HG02642 (cell line): Measurements from ENCODE around the gene TSHZ2.

ENCODE experiments used
- ATAC-seq: cut with Tn5 transposase; IDR thresholded peaks from one replicate; pipeline ENCODE4 v1.9.1; 2021; ENCODE audit warnings: mild to moderate bottlenecking; ENCODE audit not compliant: unreplicated experiment, poor library complexity

The TSHZ2 gene

DNA sequence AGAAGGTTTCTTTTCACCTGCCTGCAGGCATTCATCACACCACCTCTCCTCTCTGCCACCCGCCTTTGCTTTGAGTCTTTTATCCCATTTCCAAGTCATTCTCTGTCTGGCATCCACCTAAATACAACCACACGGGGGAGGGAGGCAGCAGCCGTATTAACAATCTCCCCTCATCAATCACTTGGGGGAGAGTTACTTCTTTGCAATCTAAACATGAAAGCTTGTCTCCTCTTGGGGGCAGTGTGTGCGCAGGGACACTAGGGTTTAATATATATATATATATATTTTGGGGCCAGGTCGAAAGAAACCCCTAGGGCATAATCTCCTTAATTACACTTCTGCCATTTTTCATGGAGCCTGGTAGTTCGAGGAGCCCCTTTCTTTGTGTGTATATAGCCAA lies 214.5 kb downstream of the TSHZ2 start:
- no peak for ATAC-seq

DNA sequence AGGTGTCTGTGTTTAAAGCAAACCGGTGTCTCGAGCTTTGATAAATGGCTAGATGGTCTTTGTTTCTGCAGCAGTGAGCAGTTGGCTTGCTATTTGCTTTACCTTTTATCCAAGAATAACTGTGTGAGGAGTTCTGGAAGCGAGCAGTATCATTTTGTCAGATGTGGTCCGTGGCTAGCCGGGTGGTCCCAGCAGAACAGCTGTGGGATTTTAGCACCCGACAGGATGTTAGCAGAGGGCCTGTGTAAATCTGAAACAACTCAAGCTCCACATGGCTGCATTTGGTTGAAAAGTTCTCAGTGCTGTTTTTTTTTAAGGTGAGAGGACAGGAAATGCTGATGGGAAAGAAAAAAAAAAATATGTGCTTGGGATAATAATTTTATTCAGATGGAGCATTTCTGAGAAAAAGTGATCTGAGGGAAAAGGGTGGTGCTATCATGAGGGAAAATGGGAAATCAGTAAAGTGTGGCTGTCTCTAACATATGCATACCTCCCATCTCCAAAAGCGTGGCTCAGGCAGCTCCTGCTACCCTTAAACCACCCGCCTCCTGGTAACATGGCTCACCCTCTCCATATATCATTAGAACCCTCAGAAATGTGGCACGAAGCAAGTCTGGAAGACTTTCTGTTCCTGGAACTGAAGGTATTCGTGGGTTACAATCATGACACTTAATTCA lies 215.4 kb downstream of the TSHZ2 start:
- ATAC-seq = no peak

DNA sequence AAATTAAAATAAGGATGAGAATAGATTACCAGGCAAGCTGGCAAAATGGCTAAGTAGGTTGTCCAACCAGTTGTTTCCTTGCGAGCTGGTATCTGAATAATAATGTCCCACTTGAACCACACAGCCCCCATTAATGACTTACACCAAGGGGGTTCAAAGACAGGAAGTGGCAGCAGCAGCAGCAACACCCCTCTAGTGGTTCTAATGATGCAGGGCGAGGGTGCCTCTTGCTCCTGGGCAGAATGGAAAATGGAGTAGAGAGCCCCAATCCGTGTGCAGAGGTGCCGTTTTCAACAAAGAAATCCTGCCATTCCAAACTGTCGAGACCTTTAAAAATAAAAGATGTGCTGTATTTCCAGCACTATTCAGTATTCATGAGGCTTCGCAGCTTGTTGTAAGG lies 218.1 kb downstream of the TSHZ2 start:
- no peak for ATAC-seq

DNA sequence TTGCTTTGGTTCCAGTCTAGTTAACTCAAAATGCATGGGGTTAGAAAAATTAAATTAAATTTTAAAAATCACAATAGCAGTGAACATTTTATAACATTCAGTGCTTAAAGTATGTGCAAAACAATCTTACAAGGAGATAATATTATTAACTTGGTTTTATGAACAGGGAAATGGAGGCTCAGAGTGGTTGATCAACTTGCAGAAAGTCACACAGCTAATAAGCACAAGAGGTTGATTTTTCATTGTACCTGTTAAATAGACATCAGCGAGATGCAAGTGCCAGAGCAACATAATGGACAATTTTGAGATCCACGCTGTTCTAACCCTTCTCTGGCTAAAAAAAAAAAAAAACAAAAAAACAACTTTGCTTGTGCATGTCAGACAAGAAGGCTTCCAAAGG lies 219.8 kb downstream of the TSHZ2 start:
- ATAC-seq = no peak

DNA sequence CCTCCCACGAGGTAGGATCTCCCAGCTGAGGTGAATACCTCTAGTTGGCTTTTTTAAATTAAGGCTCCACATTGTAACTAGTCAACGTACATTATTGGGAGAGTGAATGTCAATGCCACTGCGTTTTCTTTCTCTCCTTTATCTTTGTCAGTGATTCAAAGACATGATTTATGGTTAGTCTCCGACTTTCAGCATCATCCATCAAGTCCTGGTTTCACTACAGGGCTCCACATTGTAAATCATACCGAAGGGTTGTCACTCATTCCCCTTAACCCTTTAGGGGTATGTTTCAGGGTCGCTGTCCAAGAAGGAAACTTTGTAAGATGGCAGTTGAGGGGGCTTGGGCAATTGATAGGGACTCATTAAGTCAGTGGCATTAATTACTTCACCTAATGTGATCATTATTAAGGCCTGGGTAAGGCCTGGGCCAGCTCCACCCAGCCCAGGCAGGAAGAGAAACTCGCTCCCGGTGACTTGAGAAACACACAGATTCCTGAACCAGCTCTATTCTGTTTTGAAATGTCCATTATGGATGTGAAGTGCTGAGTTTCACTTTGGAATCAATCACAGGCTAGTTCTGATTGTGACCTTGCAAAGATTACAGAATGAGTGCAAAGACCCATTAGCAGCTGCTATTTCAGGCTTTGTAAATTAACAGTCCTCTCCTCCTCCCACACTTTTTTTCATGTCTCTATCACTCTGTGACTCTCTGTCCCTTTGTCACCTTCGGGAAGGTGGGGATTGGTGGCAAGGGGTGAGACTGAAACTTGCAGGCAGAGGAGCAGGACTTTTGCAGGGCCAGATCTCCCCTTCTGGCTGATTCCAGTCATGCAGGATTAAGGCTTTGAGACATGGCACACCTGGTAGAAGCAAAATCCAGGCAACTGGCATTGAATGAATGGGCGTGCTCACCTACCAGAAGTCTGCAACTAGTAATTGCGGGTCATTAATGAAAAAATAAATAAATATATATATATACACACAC lies 222.4 kb downstream of the TSHZ2 start:
- no peak for ATAC-seq

DNA sequence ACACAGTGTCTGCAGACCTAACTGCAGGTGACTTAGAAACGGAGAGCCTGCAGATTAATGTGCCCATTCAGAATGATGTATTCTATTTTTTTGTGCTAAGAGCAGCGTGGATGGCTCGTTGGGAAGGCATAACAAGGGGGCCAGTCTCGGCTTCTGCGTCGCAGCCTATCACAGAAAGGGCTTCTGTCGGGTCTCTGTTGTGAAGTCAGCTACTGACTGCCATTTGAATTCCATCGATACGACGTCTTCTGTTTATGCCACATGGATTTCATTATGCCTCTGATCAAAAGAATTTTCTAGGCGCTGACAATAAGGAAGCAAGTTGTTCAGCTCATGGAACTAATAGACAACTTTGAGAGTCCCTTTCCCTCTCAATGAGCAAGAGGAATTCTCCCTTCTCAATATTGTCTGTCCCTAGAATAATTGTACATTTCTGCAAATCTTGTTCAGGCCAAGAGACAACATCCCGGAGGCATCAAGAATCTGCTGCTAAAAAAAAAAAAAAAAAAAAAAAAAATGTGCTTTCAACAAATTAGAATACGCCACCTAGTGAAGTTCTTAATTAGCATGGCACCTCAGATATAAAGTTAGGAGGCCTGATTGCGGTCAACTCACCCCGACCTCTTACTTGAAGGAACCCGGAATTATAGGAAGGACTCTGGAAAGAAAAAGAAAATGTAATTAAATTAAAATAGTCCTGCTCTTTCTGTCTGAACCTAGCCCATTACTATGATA lies 223.9 kb downstream of the TSHZ2 start:
- ATAC-seq = no peak

DNA sequence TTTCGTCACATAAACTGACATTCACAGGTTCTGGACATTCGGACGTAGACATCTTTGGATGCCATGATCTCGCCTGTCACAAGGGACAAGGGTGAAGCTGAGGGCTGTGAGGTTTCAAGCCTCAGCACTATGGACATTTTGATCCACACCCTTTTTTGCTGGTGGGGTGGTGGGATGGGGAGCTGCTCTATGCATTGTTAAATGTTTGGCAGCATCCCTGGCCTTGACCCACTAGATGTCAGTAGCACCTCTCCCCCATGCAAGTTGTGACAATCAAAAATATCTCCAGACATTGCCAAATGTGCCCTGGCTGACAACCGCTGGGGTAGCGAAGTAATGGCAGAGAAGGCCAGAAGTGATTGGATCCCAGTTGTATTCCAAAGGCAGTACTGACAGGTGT lies 229.4 kb downstream of the TSHZ2 start:
- no peak for ATAC-seq

DNA sequence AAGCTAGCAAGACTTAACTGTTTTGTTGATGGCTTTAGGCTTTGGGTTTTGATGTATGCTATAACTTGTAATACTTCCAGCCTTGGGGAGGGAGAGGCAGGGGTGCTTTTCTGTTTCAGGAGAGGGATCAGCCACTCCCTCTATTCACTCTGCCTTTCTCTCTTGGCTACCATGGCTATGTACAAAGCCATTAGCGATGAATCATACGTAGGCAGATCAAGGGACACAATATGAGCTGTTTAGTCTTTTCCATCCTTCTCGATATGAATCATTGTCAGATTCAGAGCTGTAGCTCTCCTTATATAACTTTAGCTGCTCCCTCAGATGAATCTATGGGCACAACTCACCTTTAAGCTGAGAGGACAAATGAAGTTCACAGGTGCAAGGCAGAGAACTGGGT lies 230.6 kb downstream of the TSHZ2 start:
- no peak for ATAC-seq

DNA sequence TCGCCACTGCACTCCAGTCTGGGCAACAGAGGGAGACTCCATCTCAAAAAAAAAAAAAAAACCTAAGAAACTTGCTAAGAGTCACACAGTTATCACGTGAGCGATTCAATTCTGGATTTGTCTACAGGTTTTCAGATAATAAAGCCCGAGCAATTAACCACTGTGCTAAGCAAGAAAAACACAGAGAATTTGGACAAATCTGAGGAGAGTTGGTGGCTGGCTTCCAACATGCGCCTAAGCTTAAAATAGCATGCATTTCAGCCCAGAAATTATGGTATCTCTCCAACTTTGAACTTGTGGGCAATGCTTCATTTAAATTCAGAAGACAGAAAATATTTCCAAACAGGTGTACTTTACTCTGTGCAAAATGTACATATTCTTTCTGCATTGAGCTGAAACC lies 232.9 kb downstream of the TSHZ2 start:
- ATAC-seq = no peak

DNA sequence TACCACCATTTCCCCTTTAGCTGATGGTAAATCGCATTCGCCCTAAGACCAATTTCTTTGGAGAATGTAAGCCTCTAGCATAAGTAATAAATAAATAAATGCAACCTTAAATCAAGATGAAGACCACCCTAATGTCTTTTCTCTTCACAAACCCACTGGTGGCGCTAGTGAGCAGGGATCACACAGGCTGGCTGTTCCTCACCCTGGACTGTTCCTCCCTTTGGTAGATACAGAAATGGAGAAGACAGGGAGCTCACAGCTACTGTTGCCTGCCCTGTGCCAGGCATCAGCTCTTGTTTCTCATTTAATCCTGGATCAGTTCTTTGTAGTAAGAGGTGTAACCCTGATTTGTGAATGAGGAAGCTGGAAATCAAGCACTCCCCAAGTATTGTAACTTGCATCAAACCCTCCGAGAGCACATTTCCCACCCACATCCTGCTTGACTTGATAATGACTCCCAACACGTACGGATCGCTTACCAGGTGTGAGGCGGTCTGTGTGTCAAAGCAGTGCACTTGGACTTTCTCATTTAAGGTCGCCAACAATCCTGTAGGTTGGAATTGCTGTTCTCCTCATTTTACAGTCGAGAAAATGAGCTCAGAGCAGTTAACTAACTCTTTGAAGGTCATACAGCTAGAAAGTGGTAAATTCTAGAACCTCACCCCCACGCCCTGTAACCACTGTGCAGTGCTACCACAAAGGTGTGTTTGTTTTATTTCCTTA lies 236.1 kb downstream of the TSHZ2 start:
- no peak for ATAC-seq

DNA sequence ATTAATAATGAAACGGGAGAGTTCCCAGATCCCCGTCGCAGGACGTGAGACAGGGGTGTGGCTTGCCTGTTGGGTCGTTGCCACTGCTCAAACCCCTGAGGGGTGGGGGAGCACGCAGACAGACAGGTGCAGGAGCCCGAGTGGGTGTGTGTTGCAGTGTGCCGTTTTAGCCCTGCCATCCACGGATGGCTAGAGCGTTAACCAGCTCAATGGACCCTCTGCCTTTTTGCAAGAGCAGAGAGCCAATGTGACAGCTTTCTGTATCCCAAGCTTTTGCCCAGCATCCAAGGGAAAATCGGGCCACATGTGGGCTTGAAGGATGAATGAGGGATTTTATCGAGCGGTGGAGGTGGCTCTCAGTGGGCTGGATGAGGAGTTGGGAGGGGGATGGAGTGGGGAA lies 237.9 kb downstream of the TSHZ2 start:
- no peak for ATAC-seq

DNA sequence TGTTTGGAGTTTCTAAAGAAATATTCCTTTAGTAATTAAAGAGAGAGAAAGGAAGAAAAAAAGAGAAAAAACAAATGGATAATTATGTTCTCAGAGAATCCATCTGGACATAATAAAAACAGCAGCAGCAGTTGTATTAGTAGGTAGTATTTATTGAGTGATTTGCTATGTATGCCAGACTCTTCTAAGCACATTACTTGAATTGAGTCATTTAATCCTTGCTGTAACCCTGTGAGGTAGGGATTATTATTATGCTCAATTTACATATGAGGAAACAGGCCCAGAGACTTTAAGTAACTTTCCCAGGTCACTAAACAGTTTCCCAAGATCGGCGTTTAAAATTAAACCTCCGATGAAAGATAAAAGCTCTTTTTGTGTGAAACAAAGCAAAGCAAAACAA lies 238.8 kb downstream of the TSHZ2 start:
- ATAC-seq = no peak

DNA sequence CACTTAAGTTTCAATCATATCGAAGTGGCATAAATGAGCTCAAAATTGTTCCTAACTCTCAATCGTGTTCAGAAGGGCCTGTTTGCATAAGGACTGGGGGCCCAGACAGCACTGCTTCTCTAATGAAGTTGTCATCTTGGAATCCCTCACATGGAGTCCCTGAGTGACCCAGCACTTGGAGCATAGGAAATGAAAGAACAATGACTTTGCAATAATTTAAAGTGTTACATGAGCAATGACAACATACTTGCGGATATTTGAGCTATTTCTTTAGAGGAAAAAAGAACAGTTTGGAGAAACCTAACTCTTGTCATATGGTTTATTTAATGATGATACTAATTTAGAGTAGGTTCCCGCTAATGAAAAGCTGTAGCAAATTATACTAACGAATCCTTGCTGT lies 239.9 kb downstream of the TSHZ2 start:
- ATAC-seq = no peak

DNA sequence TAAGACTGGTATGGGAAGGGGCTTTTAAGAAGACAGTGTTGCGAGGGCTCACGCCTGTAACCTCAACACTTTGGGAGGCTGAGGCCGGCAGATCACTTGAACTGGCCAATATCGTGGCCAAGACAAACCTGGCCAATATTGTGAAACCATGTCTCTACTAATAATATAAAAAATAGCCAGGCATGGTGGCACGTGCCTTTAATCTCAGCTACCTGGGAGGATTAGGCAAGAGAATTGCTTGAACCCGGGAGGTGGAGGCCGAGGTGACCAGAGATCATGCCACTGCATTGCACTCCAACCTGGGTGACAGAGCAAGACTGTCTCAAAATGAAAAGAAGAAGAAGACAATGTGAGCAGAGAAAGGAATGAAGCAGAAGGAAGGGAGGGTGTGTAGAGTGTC lies 242.2 kb downstream of the TSHZ2 start:
- no peak for ATAC-seq

DNA sequence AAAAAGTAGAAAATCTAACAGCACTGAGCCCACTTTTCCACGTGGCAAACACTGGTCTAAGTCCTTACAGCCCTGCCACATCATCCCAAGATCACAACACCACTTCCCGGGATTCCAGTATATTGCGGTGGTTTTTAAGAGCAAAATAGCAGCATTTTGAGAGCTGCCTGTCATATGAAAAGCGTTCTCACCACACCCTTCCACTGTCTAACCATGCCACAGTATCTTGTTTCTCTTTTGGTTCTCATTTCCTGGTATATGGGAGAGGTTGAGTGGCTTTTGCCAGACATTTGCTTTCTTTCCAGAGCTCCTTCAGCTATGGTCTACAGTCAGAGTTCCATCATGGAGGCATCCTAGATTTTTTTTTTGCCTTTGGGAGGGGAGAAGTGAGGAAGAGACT lies 243.0 kb downstream of the TSHZ2 start:
- ATAC-seq = no peak

DNA sequence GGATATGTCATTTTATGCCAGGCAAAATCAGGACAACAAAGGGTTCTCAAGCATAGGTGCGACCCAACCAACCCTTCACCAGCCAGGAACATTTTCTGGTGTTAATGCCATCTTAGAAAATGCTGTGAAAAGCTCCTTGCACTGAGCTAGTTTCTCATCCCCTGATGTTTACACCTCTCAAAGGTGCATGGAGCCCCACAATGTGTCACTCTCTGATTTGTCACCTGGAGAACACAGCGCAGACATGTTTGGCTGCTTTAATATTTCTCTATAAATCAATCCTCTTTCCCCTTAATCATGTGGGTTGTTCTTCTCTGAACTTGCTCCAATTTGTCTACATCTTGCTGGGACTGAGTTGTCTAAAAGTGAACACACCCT lies 244.3 kb downstream of the TSHZ2 start:
- no peak for ATAC-seq

DNA sequence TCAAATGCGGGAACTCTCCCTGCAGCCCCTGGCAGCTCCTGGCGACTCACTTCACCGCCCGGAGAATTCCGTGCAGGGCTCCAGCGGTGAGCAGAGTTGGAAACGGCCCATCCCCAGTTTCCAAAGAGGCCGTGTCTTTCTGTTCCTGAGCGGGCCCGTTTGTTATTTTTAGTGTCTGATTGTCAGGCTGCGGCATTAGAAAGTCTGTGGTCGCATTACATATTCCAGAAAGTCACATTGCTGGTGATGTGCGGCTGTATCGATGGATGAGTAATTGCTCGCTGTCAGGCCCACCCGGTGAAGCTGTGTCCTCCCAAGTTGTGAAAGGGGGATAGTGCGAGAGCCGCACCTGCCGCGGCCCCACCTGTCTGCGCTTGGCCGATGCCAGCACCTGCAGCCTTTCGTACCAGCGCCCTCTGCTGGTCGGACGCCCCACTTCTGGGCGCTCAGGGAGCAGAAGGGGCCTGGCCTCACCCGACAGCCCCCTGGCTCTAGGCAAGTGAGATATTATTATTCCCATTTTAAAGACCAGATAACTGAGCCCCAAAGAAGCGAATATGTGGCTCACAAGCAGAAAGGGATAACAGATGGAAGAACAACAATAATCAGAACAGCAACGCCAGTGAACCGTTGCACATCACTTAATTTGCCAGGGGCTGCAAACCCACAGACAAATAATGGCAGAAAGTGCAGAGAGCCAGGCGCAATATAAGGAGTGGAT lies 244.9 kb downstream of the TSHZ2 start:
- ATAC-seq = peak; percentile 80

DNA sequence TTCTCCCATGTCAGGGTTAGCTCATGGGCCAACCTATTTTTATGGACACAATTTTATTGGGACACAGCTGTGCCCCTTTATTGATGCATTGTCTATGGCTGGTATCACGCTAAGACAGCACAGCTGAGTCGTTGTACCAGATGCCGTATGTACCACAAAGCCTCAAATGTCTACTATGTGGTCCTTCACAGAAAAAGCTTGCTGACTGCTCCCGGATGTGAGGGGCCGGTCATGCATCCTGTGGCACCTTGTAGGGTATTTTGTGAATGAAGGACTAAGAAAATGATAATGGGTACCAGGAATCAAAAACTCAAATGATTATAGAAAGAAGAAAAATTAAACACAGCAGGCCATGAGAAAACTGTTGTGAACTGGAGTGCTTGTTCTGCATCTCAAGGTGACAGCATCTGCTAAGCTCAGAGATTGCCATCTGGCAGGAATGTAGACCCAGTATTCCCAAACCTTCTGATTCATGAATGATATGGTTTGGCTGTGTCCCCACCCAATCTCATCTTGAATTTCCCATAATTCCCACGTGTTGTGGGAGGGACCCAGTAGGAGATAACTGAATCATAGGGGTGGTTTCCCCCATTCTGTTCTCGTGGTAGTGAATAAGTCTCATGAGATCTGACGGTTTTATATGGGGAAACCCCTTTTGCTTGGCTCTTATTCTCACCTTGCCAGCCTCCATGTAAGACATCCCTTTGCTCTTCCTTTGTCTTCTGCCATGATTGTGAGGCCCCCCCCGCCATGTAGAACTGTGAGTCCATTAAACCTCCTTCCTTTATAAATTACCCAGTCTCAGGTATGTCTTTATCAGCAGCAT lies 248.5 kb downstream of the TSHZ2 start:
- no peak for ATAC-seq

DNA sequence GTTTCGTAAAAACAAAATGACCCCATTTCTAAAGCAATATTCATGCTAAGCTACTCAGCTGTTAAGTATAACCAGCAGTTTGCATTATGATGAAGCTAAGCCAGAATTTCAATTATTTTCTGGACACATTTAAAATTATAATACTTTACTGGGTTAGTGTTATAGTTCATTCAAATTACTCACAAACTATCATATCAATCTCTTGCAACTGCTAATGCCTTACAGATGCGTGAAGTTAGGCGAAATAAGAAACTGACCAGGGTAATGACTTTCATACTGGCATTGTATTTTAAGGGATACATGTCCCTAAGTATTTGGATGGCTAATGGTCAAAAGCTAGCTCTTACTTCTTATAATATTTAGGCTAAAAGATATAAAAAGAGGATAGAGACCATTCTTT lies 249.6 kb downstream of the TSHZ2 start:
- ATAC-seq = no peak
